ENCODE measurements around the gene GRK5. TPM values are rescaled to one million over a fixed set of nuclear protein-coding genes. Genes with fewer than 3 reads are reported as not detected.

GRK5 gene
- total RNA-seq, 1 experiment from 2014 or later, result 1.2 TPM

GRCh38 chr10:119447421-119447820 is 240.1 kb downstream of the GRK5 start:
- Histone ChIP-seq H2BK5ac (ENCODE audit: insufficient read length, low read length) (no peak overlapping the region), H3K9me3 (ENCODE audit: control insufficient read depth, low read depth, low read length) (no peaks in the 10 kb centered on the region), H2AFZ (ENCODE audit: low read length) (no peak overlapping the region), H3K79me2 (ENCODE audit: insufficient read depth, low read length) (no peaks in the 10 kb centered on the region), H3T11ph (ENCODE audit: low read length) (no peak overlapping the region), H4K8ac (replicated peaks; ENCODE audit: insufficient read length, low read depth, low read length) (no peak overlapping the region), H4K20me1 (ENCODE audit: control insufficient read depth, insufficient read depth, insufficient read length) (no peaks in the 10 kb centered on the region), H3K23me2 (ENCODE audit: insufficient read length, low read depth, low read length, poor library complexity, severe bottlenecking) (peaks cover 3% of the 10 kb centered on the region), H3K14ac (ENCODE audit: insufficient read depth, low read length) (no peak overlapping the region), H3K27ac (ENCODE audit: insufficient read length, low read depth, low read length) (no peak overlapping the region), H3K79me1 (ENCODE audit: insufficient read depth, low read depth, low read length, poor library complexity, severe bottlenecking) (no peaks in the 10 kb centered on the region), H2AK5ac (ENCODE audit: insufficient read length, low read length) (no peak overlapping the region), H3K4ac (ENCODE audit: low read depth, low read length) (no peak overlapping the region), H3K27me3 (ENCODE audit: insufficient read depth, low read length) (no peaks in the 10 kb centered on the region), H4K91ac (ENCODE audit: insufficient read length, low read depth, low read length) (no peak overlapping the region), H2BK120ac (ENCODE audit: low read depth, low read length, poor library complexity, severe bottlenecking) (no peak overlapping the region), H4K5ac (ENCODE audit: insufficient read length, low read depth, low read length) (no peak overlapping the region), H3K23ac (ENCODE audit: insufficient read length, low read depth, low read length) (no peak overlapping the region), H3K4me1 (ENCODE audit: insufficient read depth, low read length) (no peaks in the 10 kb centered on the region), H3K4me2 (ENCODE audit: insufficient read depth, insufficient read length, low read length) (no peak overlapping the region), H3K18ac (ENCODE audit: insufficient read length, low read depth, low read length) (no peak overlapping the region), H2BK15ac (ENCODE audit: low read depth, low read length) (no peak overlapping the region), H3K56ac (ENCODE audit: insufficient read length, low read depth, low read length) (no peak overlapping the region), H2BK20ac (ENCODE audit: low read depth, low read length, poor library complexity, severe bottlenecking) (no peak overlapping the region), H3K9ac (ENCODE audit: extremely low read depth, insufficient read length, low read length) (no peak overlapping the region), H2BK12ac (ENCODE audit: insufficient read length, low read depth, low read length) (no peak overlapping the region)
- no peaks in the 10 kb centered on the region; a peak in 1 of 7 replicates for H3K36me3 Mint-ChIP-seq (ENCODE audit: insufficient read depth in 1 of 3, low read depth in 3 of 3)
- peaks cover 19 to 31% of the 10 kb centered on the region in 2 experiments for H3K4me1 Mint-ChIP-seq
- no peak for DNase-seq
- no peaks in the 10 kb centered on the region for H3K9me3 Mint-ChIP-seq
- no peak overlapping the region for H3K27ac Mint-ChIP-seq
- no peak for TF ChIP-seq CTCF (conservative IDR thresholded peaks at IDR 0.05)
- H3K4me3 Mint-ChIP-seq, result no peak overlapping the region
- no CpG with 5 or more reads among the region's 7 CpGs for WGBS (ENCODE audit: extremely low coverage, insufficient read length, low lambda C conversion rate)
- peaks cover 11% of the 10 kb centered on the region for H3K27me3 Mint-ChIP-seq (ENCODE audit: low read depth)

All from H9 (cell line).